ENCODE results near the gene ZDHHC22. TPM values are rescaled to one million over a fixed set of nuclear protein-coding genes. Genes with fewer than 3 reads are reported as not detected.

The ZDHHC22 gene
- total and polyA plus RNA-seq, 4 donors = 5.6 to 47.3 (median 28.4) TPM

DNA sequence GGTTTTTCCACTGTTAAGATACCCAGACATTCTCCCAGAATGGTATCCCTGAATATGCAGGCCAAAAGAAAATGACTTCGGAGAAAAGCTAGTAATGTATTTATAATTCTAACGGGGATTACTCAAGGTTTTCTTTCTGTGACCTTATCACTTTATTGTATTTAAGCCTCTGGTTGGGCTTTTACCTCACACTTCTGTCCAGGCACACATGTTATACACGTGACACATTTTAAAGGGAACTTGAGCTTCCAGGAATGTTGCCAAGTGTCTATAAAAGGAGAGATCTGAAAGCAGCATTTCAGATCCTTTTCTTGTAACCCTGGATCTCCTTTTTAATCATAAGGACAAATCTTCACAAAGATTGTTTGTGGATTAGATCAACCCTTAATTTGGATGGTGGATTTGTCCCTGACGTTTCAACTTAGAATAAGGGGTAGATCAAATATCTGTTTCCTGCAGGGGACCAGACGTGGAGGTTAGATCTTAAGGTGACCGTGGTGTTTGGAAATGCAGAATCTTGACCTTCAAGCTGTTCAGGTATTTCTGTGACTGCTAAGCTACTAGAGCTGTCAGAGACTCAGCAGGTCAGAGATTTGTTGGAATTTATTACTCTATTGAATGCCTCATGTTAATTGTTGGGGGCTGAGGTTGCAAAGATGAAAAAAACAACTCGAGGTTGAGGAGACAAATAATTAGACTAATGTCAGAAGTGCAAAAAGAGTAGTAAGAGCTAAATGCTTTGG lies 42.0 kb downstream of the ZDHHC22 start:
- H3K9me3 ChIP-seq (ENCODE audit: control insufficient read depth, insufficient read depth, low read length) = no peaks in the 10 kb centered on the region
- peak in 2 of 6 donors; percentile 64 to 83 for DNase-seq (ENCODE audit: low read depth in 4 of 6, low spot score in 6 of 6)
- WGBS (ENCODE audit: insufficient coverage) = 16% methylated on average over 3 of the region's 7 CpGs
- H3K4me3 ChIP-seq (ENCODE audit: low read depth, low read length) = peak overlapping the region; percentile 99
- peak overlapping the region; percentile 98 for H3K27ac ChIP-seq (ENCODE audit: low read depth, low read length)
- H3K4me1 ChIP-seq (ENCODE audit: control insufficient read depth, insufficient read depth, low read length) = peaks cover 43% of the 10 kb centered on the region
- H3K27me3 ChIP-seq (ENCODE audit: control insufficient read depth, insufficient read depth, low read length) = no peaks in the 10 kb centered on the region
- H3K36me3 ChIP-seq (ENCODE audit: control insufficient read depth, insufficient read depth, low read length) = no peaks in the 10 kb centered on the region

DNA sequence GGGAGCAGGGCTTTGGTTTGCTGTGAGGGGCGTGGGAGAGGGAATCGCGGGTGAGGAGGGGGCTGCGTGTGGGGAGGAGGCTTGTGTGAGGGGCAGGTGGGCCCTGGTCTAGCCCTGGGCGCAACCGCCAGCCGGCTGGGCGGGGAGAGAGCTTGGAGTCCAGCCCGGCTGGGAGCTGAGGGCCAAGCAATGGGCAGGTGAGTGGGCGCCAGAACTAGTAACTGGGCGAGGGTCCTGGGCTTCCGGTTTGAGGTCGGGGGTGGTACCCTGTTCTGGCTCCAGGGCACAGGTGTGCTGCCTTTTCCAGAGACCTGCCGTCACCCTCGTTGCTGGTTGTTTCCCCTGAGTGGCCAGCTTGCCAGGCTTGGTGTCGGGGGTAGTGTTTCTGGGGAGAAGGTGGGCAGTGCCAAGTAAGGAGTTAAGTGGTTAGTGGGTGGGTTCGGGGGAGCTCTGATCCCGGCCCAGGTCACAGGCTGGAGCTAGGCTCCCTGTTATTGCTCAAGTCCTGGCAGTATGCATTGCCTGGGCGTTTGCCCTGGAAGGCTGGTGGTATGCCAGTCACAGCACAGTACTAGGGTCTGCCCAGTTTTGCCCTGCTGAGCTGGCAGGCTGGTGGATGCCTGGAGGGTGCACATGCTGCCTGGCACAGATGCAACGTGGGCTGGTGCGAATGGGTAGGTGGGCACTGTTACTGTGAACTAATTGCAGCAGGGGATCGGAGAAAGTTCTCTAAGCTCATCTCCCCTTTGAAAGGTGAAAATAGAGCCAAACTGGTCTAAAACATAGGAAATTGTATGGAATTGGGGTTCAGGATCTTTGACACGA lies 42.9 kb downstream of the ZDHHC22 start:
- H3K4me3 ChIP-seq (ENCODE audit: low read depth, low read length) = peak overlapping the region; percentile 99
- 2% methylated on average over 22 of the region's 23 CpGs for WGBS (ENCODE audit: insufficient coverage)
- no peaks in the 10 kb centered on the region for H3K27me3 ChIP-seq (ENCODE audit: control insufficient read depth, insufficient read depth, low read length)
- peak overlapping the region; percentile 98 for H3K27ac ChIP-seq (ENCODE audit: low read depth, low read length)
- H3K9me3 ChIP-seq (ENCODE audit: control insufficient read depth, insufficient read depth, low read length) = no peaks in the 10 kb centered on the region
- DNase-seq (ENCODE audit: low read depth in 4 of 6, low spot score in 6 of 6) = peak in 3 of 6 donors; percentile 69 to 95 (median 85)
- peaks cover 34% of the 10 kb centered on the region for H3K4me1 ChIP-seq (ENCODE audit: control insufficient read depth, insufficient read depth, low read length)
- H3K36me3 ChIP-seq (ENCODE audit: control insufficient read depth, insufficient read depth, low read length) = no peaks in the 10 kb centered on the region

DNA sequence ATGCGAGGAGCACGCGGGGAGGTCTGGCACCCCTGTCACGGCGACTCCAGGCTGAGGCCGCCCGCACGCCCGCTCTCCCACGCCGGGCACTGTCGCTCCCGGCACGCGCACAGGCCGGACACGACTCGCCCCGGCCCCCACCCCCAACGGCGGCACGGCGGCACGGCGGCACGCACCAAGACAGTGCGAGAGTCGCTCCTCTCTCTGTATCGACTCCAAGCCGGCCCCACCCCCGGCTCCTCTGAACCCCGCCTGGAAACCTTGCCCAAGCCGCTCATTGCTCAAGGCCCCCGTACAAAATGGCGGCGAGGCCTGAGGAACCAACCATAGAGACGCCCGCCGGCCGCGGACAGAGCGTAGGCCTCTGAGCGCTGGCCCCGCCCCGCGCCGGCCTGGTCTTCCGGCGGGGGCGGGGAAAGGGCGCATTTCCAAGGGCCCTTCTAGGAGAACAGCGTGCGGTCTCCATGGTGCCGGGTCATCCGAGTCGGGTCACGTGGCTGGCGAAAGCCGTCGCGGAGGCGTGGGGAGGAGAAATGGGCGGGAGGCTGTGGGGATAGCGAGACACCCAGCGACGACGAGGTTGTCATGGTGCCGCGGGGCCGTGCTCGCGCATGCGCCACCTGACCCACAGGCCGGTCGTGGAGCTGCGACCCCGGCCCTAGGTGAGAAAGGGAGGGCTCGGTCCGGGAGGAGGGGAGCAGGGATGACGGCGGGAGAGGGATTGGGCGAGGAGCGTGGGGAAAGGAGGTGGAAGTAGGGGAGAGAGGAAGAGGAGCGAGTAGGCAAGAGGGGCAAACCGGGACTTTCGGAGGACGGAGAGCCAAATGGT lies 43.7 kb downstream of the ZDHHC22 start, which contains the start of gene CIPC:
TSS of gene CIPC (plus strand) at position 559 of the 829 bp plus-strand sequence. CDS start 7,451 bp downstream, outside the sequence.
- no peaks in the 10 kb centered on the region for H3K9me3 ChIP-seq (ENCODE audit: control insufficient read depth, insufficient read depth, low read length)

DNA sequence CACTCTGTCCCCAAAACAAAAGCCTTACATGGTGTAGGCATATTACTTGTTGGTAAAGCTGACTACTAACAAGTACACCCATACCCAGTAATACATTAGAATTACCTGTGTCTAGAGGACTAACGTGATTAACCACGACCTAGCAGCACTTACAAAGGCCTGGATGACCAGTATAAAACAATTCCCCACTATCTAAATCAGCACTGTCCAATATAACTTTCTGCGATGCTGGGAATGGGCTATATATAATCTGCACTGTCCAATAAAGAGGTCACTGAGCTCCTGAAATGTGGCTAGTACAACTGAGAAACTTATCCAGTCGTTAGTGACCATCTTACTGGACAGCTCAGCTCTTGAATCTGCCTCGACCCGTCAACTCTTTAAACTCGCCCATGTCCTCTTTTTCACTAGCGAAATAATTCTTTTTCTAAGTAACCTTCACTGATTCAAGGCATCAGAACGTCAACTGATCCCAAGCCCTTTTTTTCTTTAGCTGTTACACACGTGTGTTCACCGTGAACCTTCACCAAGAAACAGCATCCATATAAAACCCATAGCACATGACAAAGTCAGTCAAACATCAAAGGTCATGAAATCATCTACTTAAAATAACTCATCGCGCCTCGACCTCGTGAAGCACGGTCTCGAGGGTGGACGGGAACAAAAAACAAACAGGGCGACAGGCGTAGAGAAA lies 44.4 kb downstream of the ZDHHC22 start:
- Histone ChIP-seq H3K27ac (ENCODE audit: low read depth, low read length) (peak overlapping the region; percentile 94), H3K4me3 (ENCODE audit: low read depth, low read length) (peak overlapping the region; percentile 99), H3K9me3 (ENCODE audit: control insufficient read depth, insufficient read depth, low read length) (no peaks in the 10 kb centered on the region), H3K36me3 (ENCODE audit: control insufficient read depth, insufficient read depth, low read length) (no peaks in the 10 kb centered on the region), H3K27me3 (ENCODE audit: control insufficient read depth, insufficient read depth, low read length) (no peaks in the 10 kb centered on the region), H3K4me1 (ENCODE audit: control insufficient read depth, insufficient read depth, low read length) (peaks cover 33% of the 10 kb centered on the region)
- under 1% methylated on average over 17 of the region's 20 CpGs for WGBS (ENCODE audit: insufficient coverage)
- DNase-seq (ENCODE audit: low read depth in 4 of 6, low spot score in 6 of 6) = peak in 1 of 6 donors; percentile 31

More for the DNA sequence above, 43.7 kb downstream of the ZDHHC22 start, which contains the start of gene CIPC:
- Histone ChIP-seq H3K4me1 (ENCODE audit: control insufficient read depth, insufficient read depth, low read length) (peaks cover 34% of the 10 kb centered on the region), H3K27me3 (ENCODE audit: control insufficient read depth, insufficient read depth, low read length) (no peaks in the 10 kb centered on the region), H3K36me3 (ENCODE audit: control insufficient read depth, insufficient read depth, low read length) (no peaks in the 10 kb centered on the region), H3K27ac (ENCODE audit: low read depth, low read length) (peak within 1 kb of the TSS; percentile 98), H3K4me3 (ENCODE audit: low read depth, low read length) (peak within 1 kb of the TSS; percentile 99)
- DNase-seq (ENCODE audit: low read depth in 4 of 6, low spot score in 6 of 6) = peak; percentile 96 to 100 (median 100)
- WGBS (ENCODE audit: insufficient coverage) = under 1% methylated on average over 87 of the region's 87 CpGs

DNA sequence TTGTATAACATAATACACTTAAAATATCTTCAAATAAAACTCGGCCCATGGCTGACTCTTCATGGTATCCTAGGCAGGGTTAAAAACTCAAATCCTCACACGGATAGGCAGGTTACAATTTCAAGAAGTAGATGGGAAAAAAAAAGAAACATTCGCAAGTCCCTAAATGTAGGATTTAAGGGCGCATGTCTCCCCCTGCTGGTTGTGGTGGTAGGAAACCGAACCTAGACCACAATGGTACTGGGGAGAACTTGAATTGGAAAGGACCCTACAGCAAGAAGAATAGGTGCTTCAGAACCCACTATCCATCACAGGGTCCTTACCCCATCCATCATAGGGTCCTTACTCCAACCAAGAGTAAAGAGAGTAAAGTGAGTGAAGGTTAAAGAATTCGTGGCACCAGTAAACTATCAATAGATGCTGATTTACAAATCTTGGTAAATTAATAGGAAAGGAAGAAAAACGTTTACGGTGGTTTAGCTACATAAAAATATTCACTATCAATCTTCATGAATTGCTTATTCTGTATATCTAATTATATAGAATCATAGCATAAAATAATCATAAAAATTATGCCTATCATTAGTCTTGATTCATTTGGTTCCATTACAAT lies 46.8 kb downstream of the ZDHHC22 start:
- Histone ChIP-seq H3K9me3 (ENCODE audit: control insufficient read depth, insufficient read depth, low read length) (no peaks in the 10 kb centered on the region), H3K4me1 (ENCODE audit: control insufficient read depth, insufficient read depth, low read length) (peaks cover 16% of the 10 kb centered on the region), H3K36me3 (ENCODE audit: control insufficient read depth, insufficient read depth, low read length) (no peaks in the 10 kb centered on the region), H3K27me3 (ENCODE audit: control insufficient read depth, insufficient read depth, low read length) (no peaks in the 10 kb centered on the region), H3K4me3 (ENCODE audit: low read depth, low read length) (no peak overlapping the region), H3K27ac (ENCODE audit: low read depth, low read length) (no peak overlapping the region)
- WGBS (ENCODE audit: insufficient coverage) = no CpG with 5 or more reads among the region's 8 CpGs
- DNase-seq (ENCODE audit: low read depth in 4 of 6, low spot score in 6 of 6) = peak in 3 of 6 donors; percentile 76 to 94 (median 92)

DNA sequence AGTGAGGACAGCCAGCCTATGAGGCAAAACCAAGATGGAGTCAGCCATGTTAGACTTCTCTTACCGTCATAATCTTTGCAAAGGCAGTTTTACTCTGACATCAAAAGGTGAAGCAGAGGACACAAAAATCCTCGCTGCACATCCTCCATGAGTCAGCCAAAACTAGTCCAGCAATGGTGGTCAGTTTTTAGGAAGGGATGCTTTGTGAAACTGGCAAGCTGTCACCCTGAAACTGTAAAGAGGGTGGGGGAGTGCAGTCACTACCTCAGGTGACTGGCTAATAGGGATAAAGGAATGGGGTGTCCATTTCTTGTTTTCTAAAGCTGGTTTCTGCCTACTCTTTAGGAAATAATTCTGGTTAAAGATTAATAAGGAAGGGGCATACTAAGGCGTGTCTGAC lies 48.9 kb downstream of the ZDHHC22 start:
- Histone ChIP-seq H3K27ac (ENCODE audit: low read depth, low read length) (no peak overlapping the region), H3K9me3 (ENCODE audit: control insufficient read depth, insufficient read depth, low read length) (no peaks in the 10 kb centered on the region), H3K4me3 (ENCODE audit: low read depth, low read length) (no peak overlapping the region), H3K36me3 (ENCODE audit: control insufficient read depth, insufficient read depth, low read length) (no peaks in the 10 kb centered on the region), H3K4me1 (ENCODE audit: control insufficient read depth, insufficient read depth, low read length) (peaks cover 6% of the 10 kb centered on the region), H3K27me3 (ENCODE audit: control insufficient read depth, insufficient read depth, low read length) (no peaks in the 10 kb centered on the region)
- WGBS (ENCODE audit: insufficient coverage) = 94% methylated on average over 2 of the region's 3 CpGs
- DNase-seq (ENCODE audit: low read depth in 4 of 6, low spot score in 6 of 6) = no peak

DNA sequence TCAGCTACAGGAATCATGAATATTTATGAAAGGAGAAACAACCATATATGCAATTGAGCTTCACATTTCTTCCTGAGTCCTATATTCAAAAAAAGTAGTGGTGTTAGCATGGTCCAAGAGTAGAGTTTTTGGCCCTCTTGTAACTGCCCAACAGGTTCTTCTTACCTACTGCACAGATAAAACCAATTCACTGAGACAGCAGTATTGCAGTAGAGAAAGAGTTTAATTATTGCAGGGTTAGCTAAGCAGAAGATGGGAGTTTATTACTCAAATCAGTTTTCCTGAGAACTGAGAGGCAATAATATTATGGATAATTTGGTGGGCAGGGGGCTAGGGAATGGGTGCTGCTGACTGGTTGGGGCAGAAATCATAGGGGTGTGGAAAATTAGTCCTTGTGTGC lies 50.1 kb downstream of the ZDHHC22 start:
- no peaks in the 10 kb centered on the region for H3K36me3 ChIP-seq (ENCODE audit: control insufficient read depth, insufficient read depth, low read length)
- no peak overlapping the region for H3K27ac ChIP-seq (ENCODE audit: low read depth, low read length)
- H3K9me3 ChIP-seq (ENCODE audit: control insufficient read depth, insufficient read depth, low read length) = no peaks in the 10 kb centered on the region
- H3K4me3 ChIP-seq (ENCODE audit: low read depth, low read length) = no peak overlapping the region
- no peaks in the 10 kb centered on the region for H3K27me3 ChIP-seq (ENCODE audit: control insufficient read depth, insufficient read depth, low read length)
- peaks cover 5% of the 10 kb centered on the region for H3K4me1 ChIP-seq (ENCODE audit: control insufficient read depth, insufficient read depth, low read length)
- DNase-seq (ENCODE audit: low read depth in 4 of 6, low spot score in 6 of 6) = no peak

DNA sequence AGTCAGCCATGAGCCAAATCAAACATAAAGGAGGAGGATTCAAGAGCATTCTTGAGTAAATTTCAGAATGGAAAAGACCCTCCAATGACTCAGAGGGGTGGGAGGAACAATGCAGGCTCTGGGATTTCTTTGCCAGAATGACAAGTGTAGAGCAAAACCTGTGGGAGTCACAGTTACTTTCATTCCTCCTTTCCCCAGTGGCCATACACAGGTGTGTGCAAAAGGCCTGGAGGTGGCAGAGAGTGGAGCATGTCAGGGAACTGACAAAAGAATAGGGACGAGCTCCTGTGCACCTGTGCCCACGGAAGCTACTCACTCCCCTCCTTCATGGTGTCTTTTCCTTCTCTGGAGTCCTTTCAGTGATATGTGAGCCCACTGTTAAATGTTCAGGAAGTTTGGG lies 52.9 kb downstream of the ZDHHC22 start:
- Histone ChIP-seq H3K9me3 (ENCODE audit: control insufficient read depth, insufficient read depth, low read length) (no peaks in the 10 kb centered on the region), H3K36me3 (ENCODE audit: control insufficient read depth, insufficient read depth, low read length) (no peaks in the 10 kb centered on the region), H3K27ac (ENCODE audit: low read depth, low read length) (no peak overlapping the region), H3K27me3 (ENCODE audit: control insufficient read depth, insufficient read depth, low read length) (no peaks in the 10 kb centered on the region), H3K4me3 (ENCODE audit: low read depth, low read length) (no peak overlapping the region), H3K4me1 (ENCODE audit: control insufficient read depth, insufficient read depth, low read length) (peaks cover 10% of the 10 kb centered on the region)
- no peak for DNase-seq (ENCODE audit: low read depth in 4 of 6, low spot score in 6 of 6)
- no CpG with 5 or more reads among the region's 2 CpGs for WGBS (ENCODE audit: insufficient coverage)

Measured in spinal cord (tissue), 10 donors.